WTC11 (cell line): Measurements from ENCODE around the gene ATF3.

ENCODE experiments used
- CTCF ChIP-seq: fragments of 200-600 bp; IDR thresholded peaks from 2 replicates; pipeline ENCODE4 v1.8.0; 2022; ENCODE audit warnings: antibody characterized with exemption
- TEAD4 ChIP-seq: sonication (generic); formaldehyde crosslinking; IDR thresholded peaks from 2 replicates; pipeline ENCODE4 v1.8.0; 2022; ENCODE audit warnings: mild to moderate bottlenecking, missing genetic modification reagents
- ZNF263 ChIP-seq: sonication (generic); formaldehyde crosslinking; IDR thresholded peaks from 2 replicates; pipeline ENCODE4 v1.8.1; 2022; ENCODE audit warnings: low read depth, mild to moderate bottlenecking, moderate library complexity, missing genetic modification reagents
- TF ChIP-seq, protein P1 (sequence below): sonication (generic); formaldehyde crosslinking; conservative IDR thresholded peaks from 2 replicates; pipeline ENCODE4 v1.8.1; 2022; ENCODE audit warnings: mild to moderate bottlenecking, missing genetic modification reagents

DNA sequence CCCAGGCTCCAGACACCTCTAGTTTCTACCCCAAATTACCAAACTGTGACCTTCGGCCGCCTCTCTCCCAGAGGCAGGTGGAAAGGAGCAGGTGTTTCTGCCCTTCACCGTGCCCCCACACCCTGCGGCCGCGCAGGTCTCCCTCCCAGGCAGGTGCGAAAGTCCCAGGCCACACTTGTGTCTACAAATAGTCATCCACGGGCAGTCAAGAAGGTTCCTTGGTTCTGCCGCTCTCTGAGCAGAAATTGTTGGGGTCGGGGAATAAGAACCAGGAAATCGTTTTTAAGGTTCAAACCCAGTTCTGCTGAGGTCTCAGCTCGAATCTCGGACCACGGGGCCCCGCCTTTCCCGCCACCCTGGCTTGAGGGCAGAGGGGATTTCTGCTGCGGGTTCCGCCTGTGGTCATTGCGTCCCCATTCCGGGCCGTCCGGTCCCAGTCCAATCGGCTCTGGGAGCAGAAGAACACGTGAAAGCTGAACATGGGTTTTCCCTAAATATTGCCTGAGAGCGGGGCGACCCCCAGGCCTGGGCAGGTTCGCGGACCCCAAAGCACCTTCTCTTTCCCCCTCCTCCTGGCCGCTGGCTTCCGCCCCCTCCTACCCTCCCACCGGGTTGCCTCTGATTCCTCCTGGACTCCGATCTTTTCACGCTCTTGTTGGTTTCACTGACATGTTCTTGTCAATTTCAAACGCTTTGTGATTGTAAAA lies 1.2 kb upstream of the ATF3 start:
- TF ChIP-seq CTCF (no peak), TEAD4 (CRISPR knock-in tag) (no peak), ZNF263 (CRISPR knock-in tag) (no peak)
- TF ChIP-seq, protein P1, sequence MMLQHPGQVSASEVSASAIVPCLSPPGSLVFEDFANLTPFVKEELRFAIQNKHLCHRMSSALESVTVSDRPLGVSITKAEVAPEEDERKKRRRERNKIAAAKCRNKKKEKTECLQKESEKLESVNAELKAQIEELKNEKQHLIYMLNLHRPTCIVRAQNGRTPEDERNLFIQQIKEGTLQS (CRISPR knock-in tag): no peak
